Anterior cingulate cortex (tissue), 58 donors: Measurements from ENCODE around the gene RNF181.
"Not testable (repeated sequence)": the region's sequence is repeated elsewhere in the genome, so short reads cannot be mapped to it uniquely, and the experiment has no call there.

ENCODE experiments used
- DNase-seq, 58 donors: peaks; one replicate each; lab custom pipeline; 2025; lab: John Stamatoyannopoulos, UW

Gene RNF181

DNA sequence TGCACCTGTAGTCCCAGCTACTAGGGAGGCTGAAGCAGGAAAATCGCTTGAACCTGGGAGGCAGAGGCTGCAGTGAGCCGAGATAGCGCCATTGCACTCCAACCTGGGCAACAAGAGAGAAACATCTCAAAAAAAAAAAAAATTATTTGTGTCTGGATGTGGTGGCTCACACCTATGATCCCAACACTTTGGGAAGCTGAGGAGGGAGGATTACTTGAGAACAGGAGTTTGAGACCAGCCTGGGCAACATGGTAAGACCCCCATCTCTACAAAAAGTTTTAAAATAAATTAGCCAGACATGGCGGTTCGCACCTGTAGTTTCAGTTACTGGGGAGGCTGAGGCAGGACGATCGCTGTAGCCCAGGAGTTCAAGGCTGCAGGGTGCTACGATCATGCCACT is 19.8 kb upstream of the RNF181 start:
- no peak for DNase-seq

DNA sequence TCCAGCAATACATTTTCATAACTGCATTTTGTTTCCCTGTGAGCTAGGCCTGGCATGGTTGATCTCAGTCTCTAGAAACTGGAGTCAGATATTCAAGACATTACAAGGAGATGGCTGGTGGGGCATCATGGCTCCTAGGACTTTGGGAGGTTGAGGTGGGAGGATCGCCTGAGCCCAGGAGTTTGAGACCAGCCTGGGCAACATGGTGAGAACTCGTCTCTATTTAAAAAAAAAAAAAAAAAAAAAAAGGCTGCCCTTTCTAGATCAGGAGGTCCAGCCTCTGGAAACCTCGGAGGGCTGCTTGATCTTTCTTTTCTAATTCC is 18.5 kb upstream of the RNF181 start:
- no peak for DNase-seq

DNA sequence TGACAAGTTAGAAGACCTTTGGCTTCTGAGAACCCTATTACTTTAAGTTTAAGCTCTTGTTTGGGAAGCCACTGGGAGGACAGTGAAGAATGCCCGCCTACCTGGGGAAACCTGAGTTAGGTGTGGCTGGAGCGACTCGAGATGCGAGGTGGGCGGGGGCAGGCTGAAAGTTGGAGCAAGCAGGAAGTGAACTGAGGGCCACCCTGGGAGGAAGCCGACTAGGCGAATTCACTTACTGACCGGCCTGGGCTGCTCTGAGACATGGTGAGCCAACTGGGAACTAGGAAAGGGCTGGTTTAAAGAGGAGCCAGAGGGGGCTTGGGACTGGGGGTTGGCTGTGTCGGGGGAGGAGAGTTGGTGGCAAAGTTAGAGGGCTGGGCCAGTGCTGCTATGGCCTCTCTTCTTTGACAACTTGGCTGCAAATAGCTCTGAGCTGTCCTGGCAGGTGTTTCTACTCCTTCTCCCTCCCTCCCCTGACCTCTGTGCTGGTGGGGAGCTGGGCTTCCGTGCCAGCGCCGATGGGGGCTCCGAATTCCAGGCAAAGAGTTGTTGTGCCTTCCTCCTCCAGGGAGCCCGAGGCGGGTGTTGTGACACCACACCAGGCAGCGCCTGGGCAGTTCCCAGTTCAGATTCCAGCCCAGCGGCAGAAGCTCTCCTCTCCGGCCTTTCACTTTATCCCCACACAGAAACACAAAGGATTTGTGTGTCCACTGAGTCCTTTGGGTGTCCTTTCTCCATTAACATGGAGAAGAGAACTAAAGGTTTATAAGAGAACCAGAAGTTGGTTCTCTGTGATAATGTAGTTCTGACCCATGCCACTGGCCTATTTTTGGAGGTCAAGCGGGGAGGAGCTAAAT is 17.9 kb upstream of the RNF181 start, which contains the start of gene VAMP8:
Gene VAMP8 (plus strand): TSS at position 201 of the 857 bp plus-strand sequence. CDS start 61 bp downstream, at position 262.
- DNase-seq: no peak

DNA sequence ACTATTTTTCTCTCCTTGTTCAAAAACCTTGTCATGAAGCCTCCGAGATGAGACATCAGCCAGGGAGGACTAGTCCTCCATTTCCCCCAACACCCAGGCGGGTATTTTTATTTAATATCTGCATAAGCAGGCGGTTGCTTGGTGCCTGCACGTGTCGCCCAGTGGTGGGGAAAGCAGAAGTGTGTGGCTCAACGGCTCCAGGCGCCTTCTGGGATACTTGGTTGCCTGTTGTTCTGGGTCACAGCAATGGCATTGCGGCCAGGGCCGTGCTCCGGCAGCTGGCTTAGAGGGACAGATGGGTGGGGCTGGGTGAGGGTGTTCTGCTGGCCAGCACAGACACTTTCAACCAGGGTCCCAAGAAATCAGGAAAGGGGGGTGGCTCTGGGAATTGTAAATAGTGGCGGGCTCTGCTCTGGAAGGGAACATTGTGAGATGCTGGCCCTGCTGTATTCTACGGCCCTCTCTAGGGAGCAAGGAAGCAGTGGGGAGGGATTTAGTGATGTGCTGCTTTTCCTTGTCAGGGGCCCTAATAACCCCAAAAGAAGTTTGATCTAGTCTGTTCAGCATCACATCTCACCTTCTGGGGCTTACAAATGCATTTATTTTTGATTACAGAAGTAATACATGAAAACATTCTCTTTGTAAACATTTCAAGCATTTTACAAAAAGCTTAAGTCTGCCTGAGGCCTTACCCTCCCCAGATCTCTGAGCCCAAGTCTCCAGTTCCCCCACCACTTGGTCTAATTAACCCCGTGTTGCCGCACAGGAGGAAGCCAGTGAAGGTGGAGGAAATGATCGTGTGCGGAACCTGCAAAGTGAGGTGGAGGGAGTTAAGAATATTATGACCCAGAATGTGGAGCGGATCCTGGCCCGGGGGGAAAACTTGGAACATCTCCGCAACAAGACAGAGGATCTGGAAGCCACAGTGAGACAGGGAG is 17.0 kb upstream of the RNF181 start:
- DNase-seq: peak in 1 of 58 donors; percentile 43

DNA sequence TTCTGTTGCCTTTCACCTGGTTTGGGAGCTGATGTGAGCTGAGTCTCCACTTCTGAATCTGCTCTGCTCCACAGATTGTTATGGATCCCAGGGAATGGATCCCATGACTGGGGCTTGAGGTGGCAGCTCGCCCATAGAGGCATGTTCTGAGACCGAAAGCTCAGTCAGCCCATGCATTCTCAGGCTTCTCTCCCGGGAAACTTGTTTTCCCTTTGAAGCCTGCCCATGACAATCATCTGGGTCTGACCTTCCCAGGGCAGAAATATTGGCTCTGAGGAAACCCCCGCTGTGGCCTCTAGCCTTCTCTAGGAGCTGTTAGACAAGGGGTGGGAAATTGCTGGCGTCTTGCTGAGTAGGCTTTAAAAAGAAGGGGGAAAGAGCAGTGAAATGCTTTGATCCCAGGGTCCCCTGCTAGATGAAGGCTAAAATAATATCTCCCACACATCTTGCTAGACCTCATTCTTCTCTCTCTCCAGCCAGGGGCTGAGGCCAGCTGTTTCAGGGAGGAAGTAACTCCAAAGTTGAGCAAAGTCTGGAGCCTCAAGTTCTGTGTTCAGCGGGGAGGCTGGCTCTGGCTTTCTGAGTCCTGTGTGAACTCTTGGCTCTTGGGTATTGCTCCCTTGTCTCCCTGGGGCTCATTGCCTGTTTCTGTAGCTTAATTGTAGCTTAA is 16.1 kb upstream of the RNF181 start:
- peak in 1 of 58 donors; percentile 18 for DNase-seq

DNA sequence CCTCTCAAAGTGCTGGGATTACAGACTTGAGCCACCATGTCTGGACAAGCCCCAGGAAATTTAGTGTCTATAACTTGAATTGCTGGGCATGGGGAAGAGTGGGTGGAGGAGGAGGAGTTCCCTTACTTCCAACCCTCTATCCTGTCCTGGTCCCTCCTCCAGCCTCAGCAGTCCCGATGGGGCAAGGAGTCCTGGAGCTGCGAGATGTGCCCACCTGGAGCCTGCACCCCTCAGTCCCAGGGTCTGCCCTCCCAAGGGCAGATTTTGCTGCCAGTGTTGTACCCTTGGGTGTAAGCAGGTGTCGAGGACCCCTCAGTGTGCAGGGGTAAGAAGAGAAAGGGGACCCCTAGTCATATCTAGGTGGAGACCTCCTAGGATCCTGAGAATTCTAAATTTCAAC is 15.3 kb upstream of the RNF181 start:
- DNase-seq: no peak

DNA sequence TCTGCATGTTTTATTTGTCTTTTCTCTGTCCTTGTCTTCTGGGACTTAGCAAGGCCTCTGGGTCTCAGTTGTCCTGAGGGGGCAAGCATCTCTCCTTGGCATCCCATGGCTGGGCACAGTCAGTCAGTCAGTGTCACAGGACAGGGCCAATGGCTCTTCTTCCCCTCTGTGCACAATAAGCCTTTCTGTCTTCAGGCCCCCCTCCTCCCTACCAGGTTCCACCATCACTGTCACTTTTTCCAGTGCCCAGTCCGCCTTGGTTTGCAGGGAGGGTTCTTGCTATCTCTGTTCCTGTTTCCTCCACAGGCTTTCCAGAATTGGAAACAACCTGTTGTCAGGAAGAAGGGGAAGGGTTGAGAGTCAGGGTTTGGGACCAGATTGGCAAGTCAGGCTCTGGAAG is 13.1 kb upstream of the RNF181 start:
- DNase-seq: peak in 3 of 58 donors; percentile 14 to 61 (median 23)

GRCh38 chr2:85583667-85584353 is 11.7 kb upstream of the RNF181 start:
- DNase-seq: no peak

DNA sequence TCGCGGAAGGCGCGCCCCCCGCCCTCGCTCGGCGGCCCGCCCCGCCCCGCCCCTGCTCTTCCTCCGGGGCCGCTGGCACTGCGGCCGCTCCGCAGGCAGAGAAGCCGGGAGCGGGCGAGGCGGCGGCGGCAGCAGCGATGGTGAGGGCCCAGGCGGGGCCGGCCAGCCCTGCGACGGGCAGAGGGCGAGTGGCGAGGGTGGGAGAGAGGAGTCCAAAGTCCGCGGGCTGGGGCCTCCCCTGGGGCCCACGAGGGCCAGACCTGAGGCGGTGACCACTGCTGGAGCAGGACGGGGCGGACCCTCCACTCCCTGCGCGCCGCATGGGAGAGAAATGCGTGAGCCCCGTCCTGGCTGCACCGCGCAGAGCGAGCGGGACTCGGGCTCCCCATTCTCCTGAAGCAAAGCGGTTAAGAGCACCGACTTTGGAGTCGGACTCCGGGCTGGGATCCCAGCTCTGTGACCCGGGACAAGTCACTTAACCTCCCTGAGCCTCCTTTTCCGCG is 11.1 kb upstream of the RNF181 start, which contains the start of gene VAMP5:
Gene VAMP5 (plus strand): TSS at position 78 of the 503 bp plus-strand sequence. CDS start 60 bp downstream, at position 138.
- peak in 3 of 58 donors; percentile 8 to 24 (median 23) for DNase-seq

GRCh38 chr2:85584857-85585780 is 10.4 kb upstream of the RNF181 start:
- no peak for DNase-seq

DNA sequence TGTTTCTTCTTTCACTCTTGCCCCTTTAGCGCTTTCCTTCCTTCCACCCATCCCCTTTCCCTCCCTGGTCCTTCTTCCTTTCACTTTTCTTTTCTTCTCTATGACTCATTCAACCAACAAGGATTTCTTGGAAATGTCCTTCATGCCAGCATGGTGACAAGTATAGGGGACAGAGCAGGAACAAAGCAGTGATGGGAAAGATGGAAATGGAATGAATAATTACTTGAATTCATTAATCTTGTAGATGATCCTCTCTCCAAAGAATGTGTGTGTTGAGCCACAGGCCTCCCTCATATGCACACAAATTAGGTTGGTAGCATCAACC is 9.8 kb upstream of the RNF181 start:
- DNase-seq: no peak

DNA sequence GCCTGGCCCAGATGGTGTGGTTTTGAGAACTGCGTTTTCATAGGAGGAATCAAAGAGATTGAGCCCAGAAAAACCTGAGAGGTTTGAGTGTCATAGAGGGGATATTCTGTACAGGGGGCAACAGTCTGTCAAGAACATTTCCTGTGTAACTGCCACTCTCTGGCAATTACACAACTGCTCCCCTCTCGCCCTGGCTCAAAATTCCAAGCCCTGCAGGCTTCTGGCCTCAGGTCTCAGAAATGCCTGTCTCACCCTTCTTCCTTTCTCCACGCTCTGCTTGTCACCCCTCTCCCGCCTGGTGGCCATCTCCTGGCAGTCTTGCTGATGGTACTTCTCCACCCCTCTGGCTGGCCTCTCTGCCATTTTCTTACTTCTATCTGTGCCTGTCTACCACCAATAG is 7.3 kb upstream of the RNF181 start:
- no peak for DNase-seq

DNA sequence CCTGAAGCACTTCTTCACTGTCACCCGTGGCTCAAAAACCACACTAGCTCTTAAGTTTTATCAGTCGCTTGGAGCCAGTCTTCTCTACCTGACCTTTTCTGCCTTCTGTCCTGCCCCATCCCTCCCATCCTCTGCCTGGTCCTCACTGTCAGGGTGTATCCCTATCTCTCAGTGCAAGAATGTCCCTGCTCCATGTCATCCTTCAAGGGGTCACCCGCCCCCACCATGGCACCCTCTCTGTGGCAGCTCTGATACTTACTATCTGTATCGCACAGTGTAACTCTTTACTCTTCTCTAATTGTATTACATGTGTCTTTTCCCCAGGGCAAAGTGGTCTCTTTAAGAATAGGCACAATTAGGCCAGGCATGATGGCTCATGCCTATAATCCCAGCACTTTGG is 6.9 kb upstream of the RNF181 start:
- no peak for DNase-seq

GRCh38 chr2:85589181-85589580 is 6.4 kb upstream of the RNF181 start:
- peak in 5 of 58 donors; percentile 22 to 53 (median 37) for DNase-seq

GRCh38 chr2:85589982-85590791 is 5.4 kb upstream of the RNF181 start:
- DNase-seq: peak in 5 of 58 donors; percentile 19 to 51 (median 20)

DNA sequence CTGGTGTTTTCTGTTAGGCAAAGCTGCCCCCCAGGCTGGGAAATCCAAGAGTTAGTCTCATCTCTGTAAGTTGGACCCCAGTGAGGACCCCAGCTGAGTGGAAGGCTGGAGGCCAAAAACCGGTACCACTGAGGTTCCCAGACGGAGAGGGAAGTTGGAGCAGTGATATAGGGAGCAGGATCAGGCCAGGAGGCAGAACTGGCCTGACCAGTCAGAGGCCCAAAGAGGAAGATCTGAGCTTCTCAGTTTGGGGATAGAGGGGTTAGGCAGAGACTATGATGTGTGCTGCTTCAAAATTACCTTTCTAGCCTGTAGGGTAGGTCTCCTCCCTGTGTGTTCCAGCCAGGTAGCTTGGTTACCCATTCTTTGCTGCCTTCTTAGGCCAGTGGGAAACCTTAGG is 4.6 kb upstream of the RNF181 start:
- DNase-seq: no peak

GRCh38 chr2:85591563-85591962 is 4.0 kb upstream of the RNF181 start:
- DNase-seq: no peak

DNA sequence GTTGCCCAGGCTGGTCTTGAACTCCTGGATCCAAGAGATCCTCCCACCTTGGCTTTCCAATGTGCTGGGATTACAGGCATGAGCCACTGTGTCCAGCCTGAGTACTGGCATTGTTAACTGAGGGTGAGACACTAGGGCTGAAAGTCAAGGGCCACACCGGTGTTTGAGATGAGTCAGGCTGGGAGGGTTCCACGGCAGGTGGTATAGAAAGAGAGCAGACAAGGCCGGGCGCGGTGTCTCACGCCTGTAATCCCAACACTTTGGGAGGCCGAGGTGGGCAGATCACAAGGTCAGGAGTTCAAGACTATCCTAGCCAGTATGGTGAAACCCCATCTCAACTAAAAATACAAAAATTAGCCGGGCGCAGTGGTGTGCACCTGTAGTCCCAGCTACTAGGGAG is 3.2 kb upstream of the RNF181 start:
- DNase-seq: not testable (repeated sequence)
